KBM-7 (cell line): ENCODE results near the gene MALT1.

Experiments
- DNase-seq: peaks from one replicate; pipeline ENCODE4 v3.0.0-alpha.2; 2015
- in situ Hi-C: fragments of 300-500 bp; cut with MboI; formaldehyde crosslinking; loops from 2 replicates; pipeline ENCODE4 v1.14.3; 2020; ENCODE audit warnings: low sequenced_read_pairs, low pct_unique_long_range_greater_than_20kb, mixed read lengths

MALT1 gene

DNA sequence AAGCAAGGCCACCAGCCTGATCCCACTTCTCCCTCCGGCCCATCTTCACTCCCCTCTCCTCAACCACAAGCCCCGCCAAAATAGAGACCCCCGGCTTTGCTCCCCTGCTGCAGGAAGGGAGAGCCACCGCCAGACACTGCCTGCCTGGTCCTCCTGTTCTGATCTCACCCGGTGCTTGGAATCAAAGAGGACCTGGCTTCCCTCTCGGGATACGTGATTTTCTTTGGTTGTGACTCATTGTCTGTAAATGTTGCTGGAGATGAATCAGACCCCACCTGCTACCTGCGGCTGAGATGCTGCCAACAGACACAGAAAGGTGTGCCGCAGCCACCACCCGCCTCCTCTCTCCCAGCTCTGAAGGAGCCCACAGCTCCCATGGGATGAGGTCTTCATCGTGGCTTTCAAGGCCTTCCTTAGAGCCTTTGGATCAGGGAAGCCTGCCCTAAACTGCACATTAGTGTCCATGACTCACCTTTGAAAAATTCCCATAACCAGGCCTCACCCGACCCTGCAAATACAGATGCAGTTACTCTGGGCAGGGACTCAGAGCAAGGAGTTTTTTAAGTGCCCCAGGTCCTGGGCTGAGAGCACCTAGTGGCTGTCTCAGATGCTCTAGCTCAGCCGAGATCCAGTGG lies 114.0 kb downstream of the MALT1 start:
- DNase-seq = no peak
- in situ Hi-C loops = loop anchor here (10.0 kb wide), 1 partner anchor 280 kb away; no protein-coding TSS in a partner anchor

DNA sequence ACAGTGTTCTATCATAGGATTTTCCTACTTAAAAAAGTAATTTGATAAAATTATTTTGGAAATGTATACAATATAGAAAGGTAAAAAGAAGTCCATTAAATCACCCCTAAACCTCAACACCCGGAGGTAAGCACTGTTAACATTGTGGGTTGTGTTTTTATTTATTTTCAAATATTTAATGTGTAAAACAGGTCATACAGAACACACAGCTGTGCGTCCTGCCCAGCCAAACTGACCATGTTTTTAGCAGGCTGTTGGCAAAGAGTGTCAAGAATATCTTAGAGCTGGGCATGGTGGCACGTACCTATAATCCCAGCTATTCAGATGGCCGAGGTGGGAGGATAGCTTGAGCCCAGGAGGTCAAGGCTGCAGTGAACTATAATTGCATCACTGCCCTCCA lies 114.6 kb downstream of the MALT1 start:
- in situ Hi-C loops = loop anchor here (10.0 kb wide), 1 partner anchor 279 kb away; no protein-coding TSS in a partner anchor
- DNase-seq = no peak

DNA sequence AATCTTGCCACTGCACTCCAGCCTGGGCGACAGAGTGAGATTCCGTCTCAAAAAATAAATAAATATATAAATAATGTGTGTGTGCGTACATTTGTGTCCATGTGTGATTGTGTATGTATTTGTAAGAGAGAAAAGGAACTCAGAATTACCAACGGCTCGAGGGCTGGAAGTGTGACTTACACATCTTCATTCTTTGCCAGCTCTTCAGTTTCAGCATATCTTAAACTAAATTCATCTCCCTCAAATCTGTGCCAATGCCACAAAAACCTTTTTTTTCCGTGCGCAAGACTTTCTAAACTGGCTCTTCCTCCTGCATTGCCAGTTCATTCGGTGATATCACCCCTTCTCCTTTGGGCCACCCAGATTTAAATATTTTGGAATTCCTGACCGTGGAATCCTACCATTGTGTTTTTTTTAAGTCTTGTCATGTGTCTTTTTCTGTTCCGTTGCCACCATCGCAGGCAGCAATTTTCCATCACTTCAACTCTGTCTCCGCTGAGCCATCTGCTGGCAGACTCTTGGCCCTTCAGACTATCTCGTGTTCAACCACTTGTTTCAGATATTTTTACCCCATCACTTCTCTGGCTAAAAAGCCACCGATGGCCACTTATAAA lies 116.4 kb downstream of the MALT1 start:
- in situ Hi-C loops = loop anchor here (10.0 kb wide), 1 partner anchor 277 kb away; no protein-coding TSS in a partner anchor
- DNase-seq = no peak

DNA sequence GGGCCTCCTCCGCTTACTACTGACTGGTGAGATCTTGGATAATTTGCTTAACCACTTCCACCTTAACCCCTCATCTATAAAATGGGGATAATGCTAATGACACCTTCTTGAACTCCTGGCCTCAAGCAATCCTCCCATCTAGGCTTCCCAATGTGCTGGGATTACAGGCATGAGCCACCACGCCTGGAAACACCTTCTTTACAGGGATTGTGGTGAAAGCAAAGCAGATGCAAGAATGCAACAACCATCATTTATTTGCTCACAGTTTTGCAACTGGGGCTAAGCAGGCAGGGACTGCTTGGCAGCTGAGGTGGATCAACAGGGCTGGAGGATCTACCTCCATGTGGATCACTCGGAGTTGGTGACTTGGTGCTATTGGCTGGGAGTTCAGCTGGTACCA lies 117.2 kb downstream of the MALT1 start:
- in situ Hi-C loops = loop anchor here (10.0 kb wide), 1 partner anchor 276 kb away; no protein-coding TSS in a partner anchor
- no peak for DNase-seq

DNA sequence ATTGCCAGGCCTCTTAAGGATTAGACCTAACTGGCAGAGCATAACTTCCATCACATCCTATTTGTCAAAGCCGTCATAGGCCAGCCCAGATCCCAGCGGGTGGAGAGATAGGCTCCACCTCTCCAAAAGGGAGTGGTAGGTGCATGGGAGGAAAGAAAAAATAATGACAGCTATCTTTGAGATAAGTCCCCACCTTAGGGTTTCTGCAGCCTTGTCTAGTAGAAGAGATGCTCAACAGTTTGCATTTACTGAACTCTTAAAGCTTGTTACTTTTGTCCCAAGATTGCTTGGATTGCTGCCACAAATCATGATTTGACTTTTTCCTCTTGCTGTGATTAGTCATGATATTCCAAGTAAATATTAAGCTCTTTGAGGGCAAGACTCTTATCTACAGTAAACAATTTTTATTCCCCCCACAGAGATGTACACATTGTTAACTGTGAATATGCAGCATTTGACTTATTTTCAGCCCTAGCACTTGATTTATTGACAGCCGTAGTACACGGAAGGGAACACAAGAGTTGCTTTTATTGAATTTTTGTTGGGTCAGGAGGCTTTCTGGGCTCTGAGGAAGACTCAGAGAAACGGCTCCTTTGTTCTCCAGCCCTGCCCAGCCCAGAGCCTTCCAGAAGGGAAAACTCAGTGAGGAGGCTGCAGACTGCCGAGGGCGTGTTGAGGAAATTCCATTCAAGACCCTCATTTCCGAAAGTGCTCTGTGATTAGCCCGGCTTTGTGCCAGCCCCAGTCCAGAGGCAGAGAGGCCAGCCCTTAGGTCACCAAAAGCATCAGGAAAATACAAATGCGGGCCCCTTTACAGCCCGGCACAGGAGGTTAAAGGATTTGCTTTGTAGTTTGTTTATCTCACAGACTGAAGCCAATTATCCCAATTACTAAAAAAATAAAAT lies 118.0 kb downstream of the MALT1 start:
- DNase-seq = no peak
- in situ Hi-C loops = loop anchor here (10.0 kb wide), 1 partner anchor 276 kb away; no protein-coding TSS in a partner anchor

DNA sequence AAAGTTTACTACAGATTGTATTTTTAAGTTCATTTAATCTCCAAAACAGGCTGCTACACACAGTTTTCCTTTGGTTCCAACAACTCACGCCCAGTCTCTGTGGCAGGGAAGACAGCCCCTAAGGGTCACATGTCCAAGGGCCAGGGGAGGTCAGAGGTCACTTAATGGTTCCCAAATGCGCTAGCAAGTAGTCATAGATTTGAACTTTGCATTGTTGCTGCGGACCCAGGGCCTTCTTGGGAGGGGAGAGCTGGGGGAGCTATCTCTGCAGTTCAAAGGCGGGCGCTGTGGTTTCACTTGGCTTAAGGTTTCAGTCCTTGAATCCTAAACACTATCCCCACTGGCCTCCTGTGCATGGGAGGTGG lies 118.6 kb downstream of the MALT1 start:
- DNase-seq = no peak
- in situ Hi-C loops = loop anchor here (10.0 kb wide), 1 partner anchor 275 kb away; no protein-coding TSS in a partner anchor

DNA sequence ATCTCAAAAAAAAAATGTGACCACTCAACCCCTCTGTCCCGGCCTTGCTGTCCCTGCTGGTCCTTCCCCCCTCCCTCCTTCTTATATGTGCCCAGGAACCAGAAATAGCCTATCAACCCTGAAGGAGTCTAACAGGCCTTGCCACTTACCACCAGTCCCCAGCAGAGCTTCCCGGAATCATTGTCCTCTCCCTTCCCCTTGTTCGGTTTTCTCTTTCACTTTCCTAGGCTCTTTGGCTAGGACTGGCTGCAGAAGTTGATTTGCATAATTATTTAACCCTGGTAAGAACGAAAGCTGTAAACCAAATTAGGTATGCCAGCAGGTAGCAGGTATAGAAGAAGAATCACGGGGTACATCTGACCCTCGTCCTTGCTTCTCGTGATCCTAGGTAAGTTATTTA lies 120.8 kb downstream of the MALT1 start:
- in situ Hi-C loops = no loop called here
- no peak for DNase-seq

DNA sequence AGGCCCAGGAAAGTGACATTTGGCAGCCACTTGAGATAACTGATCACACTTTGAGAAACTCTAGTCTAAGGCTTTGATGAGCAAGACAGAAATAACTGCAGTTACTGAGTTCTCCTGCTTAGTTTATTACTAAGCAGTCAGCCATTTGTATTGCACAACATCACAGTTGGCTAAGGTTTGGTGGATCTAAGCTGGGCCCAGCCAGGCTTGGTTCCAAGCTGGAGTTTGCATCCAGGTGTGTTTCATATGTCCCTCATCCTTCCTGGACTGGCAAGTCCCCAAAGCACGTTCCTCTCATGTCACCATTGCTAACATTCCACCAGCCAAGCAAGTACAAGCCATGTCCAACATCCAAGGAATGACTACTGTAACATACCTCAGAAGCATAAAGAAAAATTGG lies 122.1 kb downstream of the MALT1 start:
- no peak for DNase-seq
- in situ Hi-C loops = no loop called here

DNA sequence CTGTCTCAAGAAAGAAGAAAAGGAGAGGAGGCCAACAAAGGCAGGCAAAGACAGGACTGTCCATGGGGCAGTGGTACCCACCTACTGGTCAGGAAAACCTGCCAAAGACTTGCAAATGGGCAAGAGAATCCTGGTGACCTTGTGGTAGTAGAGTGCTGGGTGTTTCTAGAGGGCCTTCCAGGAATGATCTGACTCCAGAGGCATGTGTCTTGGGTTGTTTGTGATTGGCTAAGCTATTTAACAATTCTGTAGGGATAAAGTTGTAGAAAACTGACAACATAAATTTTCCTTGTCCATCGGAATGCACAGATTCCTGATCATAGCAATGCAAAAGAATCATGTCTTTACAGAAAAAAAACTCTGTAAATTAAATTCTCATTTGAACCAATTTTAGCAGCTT lies 125.0 kb downstream of the MALT1 start:
- in situ Hi-C loops = no loop called here
- no peak for DNase-seq

DNA sequence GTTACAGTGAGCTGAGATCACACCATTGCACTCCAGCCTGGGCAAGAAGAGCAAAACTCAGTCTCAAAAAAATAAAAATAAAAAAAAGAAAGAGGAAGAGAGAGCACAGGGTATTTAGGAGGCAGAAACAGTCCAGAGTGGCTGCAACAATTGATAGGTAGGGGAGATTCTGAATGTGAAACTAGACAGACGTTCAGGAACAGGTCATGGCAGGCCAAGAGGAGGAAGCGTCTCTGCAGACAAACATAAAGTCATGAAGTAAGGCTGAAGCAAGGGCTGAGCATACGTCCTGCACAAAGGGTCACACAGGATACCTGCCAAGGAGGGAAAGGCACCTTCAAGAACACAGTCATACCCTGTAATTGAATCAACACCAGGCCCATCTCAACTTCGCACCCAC lies 129.3 kb downstream of the MALT1 start:
- DNase-seq = no peak
- in situ Hi-C loops = no loop called here

DNA sequence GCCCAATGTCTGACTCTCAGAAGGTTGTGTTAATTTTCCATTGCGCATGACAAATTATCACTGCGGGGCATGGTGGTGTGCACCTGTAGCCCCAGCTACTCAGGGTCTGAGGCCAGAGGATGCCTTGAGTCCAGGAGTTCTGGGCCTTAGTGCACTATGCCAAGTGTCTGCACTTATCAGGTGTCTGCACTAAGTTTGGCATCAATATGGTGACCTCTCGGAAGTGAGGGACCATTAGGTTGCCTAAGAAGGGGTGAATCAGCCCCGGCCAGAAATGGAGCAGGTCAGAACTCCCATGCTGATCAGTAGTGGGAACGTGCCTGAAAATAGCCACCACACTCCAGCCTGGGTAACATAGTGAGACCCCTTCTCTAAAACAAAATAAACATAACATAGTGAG lies 131.7 kb downstream of the MALT1 start:
- DNase-seq = no peak
- in situ Hi-C loops = no loop called here

DNA sequence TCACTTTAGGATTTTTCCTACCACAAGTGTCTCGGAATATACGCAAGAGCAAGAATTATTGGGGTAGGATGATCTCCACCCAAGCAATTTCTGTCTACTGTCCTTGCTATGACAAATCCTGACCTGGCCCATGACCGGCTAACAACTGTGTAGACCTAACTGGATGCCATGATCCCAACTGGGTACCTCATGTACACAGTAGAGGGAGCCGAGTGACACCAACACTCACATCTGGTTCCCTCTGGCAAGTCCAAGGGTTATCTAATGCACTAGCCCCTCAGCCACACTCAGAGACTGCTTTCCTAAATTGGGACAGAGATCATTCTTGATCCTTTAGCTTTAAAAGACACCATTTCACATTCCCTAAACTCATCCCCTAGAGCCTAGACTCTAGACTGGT lies 132.7 kb downstream of the MALT1 start:
- in situ Hi-C loops = no loop called here
- DNase-seq = no peak
